Activated CD4-positive, alpha-beta T cell treated with anti-CD3 and anti-CD28 coated beads for 48 hours (primary cell): ENCODE measurements around the gene FOLH1.
"Not testable (repeated sequence)": the region's sequence is repeated elsewhere in the genome, so short reads cannot be mapped to it uniquely, and the experiment has no call there.

Experiments used
- DNase-seq: peaks from one replicate; pipeline ENCODE4 v3.0.0-alpha.2; 2020

Gene FOLH1

DNA sequence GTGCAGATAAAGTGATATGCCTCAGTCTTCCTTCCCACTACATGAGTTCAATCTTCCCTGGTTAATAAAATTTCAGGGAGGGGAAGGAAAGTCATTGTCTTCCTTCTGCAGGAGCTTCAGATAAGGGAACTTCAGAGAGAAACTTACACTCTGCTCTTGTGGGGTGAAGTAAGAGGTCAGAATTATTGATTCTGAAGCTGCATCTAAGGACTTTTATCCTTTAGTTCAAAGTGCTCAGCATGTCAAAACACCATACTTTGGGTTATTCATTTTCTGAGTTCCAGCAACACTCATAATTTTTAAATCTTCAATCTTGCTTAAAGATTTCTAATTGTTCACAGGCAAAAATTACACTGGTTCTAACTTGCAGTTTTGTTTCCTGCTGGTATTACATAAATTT lies 33.0 kb downstream of the FOLH1 start:
- not testable (repeated sequence) for DNase-seq

DNA sequence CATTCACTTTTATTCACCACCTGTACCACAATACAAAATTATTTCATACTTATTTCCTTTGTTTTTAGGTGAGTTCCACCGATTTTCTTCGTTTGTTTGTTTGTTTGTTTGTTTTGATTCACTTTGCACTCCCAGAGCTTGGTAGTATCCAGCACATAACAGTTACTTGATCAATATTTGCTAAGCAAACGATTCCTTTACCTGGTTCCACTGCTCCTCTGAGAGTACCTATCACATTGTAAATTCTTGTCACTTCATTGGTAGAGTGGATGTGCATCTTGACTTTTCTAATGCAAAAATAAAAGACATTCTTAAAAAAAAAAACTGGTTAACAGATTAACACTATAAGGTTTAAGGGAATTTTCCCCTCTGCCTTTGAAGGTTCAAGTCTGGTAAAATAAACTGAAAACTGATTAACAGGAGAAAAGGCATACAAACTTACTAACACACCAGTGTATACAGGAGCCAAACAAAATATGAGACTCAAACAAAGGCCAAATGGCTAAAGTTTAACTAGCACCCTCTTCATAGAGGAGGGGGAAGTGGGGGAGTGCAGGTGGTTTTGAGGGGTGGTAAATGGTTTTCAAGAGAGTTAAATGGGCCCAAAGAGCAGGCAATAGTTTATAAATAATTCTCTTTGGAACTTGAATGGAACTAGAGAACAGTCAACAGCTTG lies 33.6 kb downstream of the FOLH1 start:
- DNase-seq: not testable (repeated sequence)

- DNase-seq: not testable (repeated sequence)
Measured at GRCh38 chr11:49171613-49172012, 36.8 kb downstream of the FOLH1 start.

- DNase-seq: not testable (repeated sequence)
Measured at GRCh38 chr11:49169579-49169978, 38.8 kb downstream of the FOLH1 start.

- DNase-seq: not testable (repeated sequence)
Measured at GRCh38 chr11:49168992-49169391, 39.4 kb downstream of the FOLH1 start.

DNA sequence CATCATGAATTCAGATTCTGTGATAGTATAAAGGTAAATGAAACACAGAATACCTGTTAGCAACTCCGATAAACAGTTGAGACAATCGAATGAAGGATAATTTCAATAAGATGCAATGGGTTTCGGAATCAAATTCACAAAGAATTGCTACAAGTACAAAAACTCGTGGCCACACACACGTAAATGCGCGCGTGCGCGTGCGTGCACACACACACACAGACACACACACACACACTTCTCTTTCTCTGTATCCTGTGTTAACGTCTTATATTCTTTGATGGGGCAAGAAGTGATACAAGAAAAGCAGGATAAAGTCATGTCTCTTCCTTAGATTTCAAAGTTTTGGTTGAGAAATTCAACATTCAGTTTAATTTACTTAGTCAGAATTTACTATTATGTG lies 57.2 kb downstream of the FOLH1 start:
- no peak for DNase-seq

GRCh38 chr11:49102356-49102755 lies 106.0 kb downstream of the FOLH1 start:
- DNase-seq: not testable (repeated sequence)
